CD1c-positive myeloid dendritic cell (primary cell): ENCODE data around the gene KRTAP5-2.
A peak's percentile ranks its signal among the peaks of the same experiment; 100 is the strongest.

Experiments
- DNase-seq: peaks from one replicate; pipeline ENCODE4 v3.0.0-alpha.2; 2016; ENCODE audit errors: extremely low spot score

KRTAP5-2 gene

DNA sequence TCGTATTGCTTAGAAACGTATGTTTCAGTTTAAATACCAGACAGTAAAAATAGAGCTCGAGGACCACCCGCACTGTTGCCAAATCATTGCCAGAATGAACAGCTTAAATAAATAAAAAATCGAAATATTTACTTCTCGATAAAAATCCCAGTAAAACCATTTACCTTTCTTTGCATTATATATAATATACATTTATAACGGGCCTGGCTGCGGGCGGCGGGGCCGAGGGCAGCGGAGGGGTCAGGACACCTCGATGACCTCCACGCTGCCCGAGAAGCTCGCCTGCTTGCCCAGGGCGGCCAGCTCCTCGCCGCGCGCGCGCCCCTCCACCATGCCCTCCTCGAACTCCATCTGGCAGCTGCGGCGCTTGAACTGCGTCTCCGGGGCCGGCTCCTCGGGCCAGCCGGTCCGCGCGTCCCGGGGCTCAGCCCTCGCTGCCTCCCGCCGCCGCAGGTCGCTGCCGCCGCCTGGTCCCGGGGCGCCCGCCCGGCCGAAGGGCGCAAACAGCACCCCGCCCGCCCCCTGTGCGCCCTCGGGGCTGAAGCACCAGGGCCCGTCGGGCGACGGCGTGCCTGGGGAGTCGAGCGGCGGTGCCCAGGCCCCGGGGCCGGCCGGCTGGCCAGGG, 41.7 kb downstream of the KRTAP5-2 start:
- DNase-seq, result no peak

- DNase-seq, result no peak
These were observed 42.4 kb downstream of the KRTAP5-2 start for GRCh38 chr11:1555713-1556153.

DNA sequence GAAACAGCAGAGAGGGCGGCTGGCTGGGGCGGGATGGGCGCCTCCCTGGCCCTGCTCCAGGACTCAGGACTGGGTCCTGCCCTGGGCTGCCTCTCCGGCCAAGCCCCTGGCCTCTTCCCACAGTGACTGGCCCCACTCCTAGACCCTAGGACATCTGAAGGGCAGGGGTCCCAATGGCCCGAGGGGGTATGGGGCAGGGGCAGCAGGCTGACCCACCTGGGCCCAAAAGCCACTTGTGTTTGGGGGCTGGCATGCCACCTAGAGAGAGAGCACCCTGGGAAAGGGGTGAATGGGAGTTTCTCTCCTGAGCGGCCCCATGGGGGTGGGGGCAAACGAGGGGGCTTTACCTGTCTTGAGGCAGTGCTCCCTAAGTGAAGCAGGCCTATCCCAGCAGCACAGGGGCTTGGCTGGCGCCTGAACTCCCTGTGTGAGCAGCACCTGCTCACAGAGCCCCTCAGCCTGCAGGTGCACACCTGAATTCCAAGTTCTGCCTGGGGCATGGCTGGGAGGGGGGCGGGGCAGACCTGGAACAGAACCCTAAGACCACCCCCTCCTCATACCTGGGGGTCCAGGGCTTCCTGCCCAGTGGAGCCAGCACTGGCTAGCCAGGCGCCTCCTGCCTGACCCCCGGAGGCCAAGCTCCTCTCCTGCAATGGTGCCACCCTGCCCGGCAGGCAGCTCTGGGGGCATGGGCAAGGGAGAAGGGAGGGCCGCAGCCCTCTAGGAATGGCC, 42.9 kb downstream of the KRTAP5-2 start:
- DNase-seq, result no peak

GRCh38 chr11:1553808-1554594, 44.1 kb downstream of the KRTAP5-2 start:
- DNase-seq, result no peak

- DNase-seq, result no peak
These were observed 48.5 kb downstream of the KRTAP5-2 start for GRCh38 chr11:1549338-1550330.

GRCh38 chr11:1548221-1549070, 49.6 kb downstream of the KRTAP5-2 start:
- peak; percentile 23 for DNase-seq

DNA sequence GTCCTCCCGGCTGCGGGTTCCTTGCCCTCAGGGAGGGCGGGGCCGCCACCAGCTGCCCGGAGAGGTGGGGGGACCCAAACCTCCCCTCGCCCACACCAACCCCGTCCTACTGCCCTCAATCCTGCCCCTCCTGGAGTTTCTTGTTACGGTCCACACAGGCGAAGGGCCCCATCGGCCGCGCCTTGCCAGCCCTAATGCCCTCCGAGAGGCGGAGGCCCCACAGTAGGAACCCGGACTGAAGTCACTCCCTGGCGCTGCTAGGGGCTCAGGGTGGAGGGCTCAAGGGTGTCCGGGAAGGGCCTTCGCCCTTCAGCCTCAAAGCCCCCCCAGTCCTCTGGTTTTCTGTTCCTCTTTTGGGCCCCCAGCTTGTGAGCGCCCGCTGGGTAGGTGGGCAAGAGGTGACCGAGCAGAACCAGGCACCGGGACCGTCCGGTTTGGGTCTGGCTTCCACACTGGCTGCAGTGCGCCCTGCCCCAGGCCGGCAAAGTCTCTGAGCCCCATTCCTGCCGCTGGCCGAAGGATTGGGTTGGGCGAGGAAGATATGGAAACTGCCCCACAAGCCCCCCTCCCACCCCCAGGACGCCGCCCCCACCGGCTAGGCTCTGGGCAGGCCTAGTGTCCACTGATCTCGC, 50.5 kb downstream of the KRTAP5-2 start:
- no peak for DNase-seq
